Ovary (tissue), 9 donors: Measurements from ENCODE around the gene RAC3. TPM values are rescaled to one million over a fixed set of nuclear protein-coding genes. Genes with fewer than 3 reads are reported as not detected.

Experiments used
- DNase-seq, 5 donors: peaks; one replicate each; pipeline ENCODE4 v3.0.0-alpha.2; 2019 to 2020
- H3K27ac ChIP-seq, 2 donors: fragments of 200-600 bp; one replicate each; pipeline versions ENCODE4 v1.5.1 to v1.8.0; 2019 to 2022
- H3K27me3 ChIP-seq: fragments of 200-600 bp; one replicate; pipeline ENCODE4 v1.8.0; 2022
- H3K36me3 ChIP-seq: fragments of 200-600 bp; sonication (generic); one replicate; pipeline ENCODE4 v1.5.1; 2019
- H3K4me1 ChIP-seq: one replicate; pipeline ENCODE4 v1.8.1; 2013; ENCODE audit warnings: mild to moderate bottlenecking, moderate library complexity; ENCODE audit not compliant: insufficient read depth
- H3K4me3 ChIP-seq: fragments of 200-600 bp; sonication (generic); one replicate; pipeline ENCODE4 v1.5.1; 2017
- H3K9me3 ChIP-seq, 2 donors: fragments of 200-600 bp in 1 of 2; sonication (generic) in 1 of 2; one replicate each; pipeline versions ENCODE4 v1.5.1 to v1.8.1; 2013 to 2019; ENCODE audit warnings: mild to moderate bottlenecking in 1 of 2, moderate library complexity in 1 of 2
- CTCF ChIP-seq, 3 donors: fragments of 450-650 bp in 2 of 3; fragments of 200-600 bp in 1 of 3; IDR thresholded peaks; one replicate each; pipeline versions ENCODE4 v1.5.1 to v1.8.0; 2016 to 2022; ENCODE audit warnings: antibody characterized with exemption in 3 of 3, mild to moderate bottlenecking in 1 of 3
- EP300 ChIP-seq: sonication (generic); formaldehyde crosslinking; IDR thresholded peaks from one replicate; pipeline ENCODE4 v1.6.1; 2017; ENCODE audit warnings: antibody characterized with exemption
- POLR2A ChIP-seq: fragments of 450-650 bp; IDR thresholded peaks from one replicate; pipeline ENCODE4 v1.6.1; 2017; ENCODE audit warnings: antibody characterized with exemption, mild to moderate bottlenecking, moderate library complexity
- WGBS, 3 donors: extraction: QIAGEN DNeasy Blood & Tissue Kit in 1 of 3; methylation state at CpG; one replicate each; pipeline versions ENCODE4 v1.1.5 to v1.1.7; 2013 to 2017; 5-methylcytosine and 5-hydroxymethylcytosine counted together
- intact Hi-C, 4 donors: fragments of 100-400 bp; cut with DNase I; formaldehyde crosslinking; loops; one replicate each; pipeline versions ENCODE4 v1.11.0 to v1.15.1; 2022 to 2023
- polyA plus RNA-seq, 2 donors: library from polyadenylated mRNA; stranded (reverse); fragments of 200-250 nt in 1 of 2; fragments of 350-450 nt in 1 of 2; fragmentation: Illumina TruSeq in 1 of 2; extraction: RNeasy Lipid Tissue Mini Kit (QIAGEN cat#74804) in 1 of 2; gene quantifications; one replicate each; pipeline ENCODE4 v1.2.3, GENCODE V29; 2013 to 2014
- total RNA-seq, 7 donors: library from RNA; depleted of rRNA in 2 of 7; stranded (reverse); fragments of >200 nt in 2 of 7; fragmentation: NEBNext Ultra II Directional in 3 of 7; extraction: Animal tissue kit (Norgen Biotek cat#: 25700) in 3 of 7; gene quantifications; one replicate each; pipeline versions ENCODE4 v1.1.0 to v1.2.4, GENCODE V29; 2016 to 2023
- donor health status: DM: no; HTN: no; CAD: no; lungs with moderate emphysema.
- donor health status: DM: no; HTN: no; CAD: no.
- donor health status: Bipolar disorder and iron deficiency.
- donor health status: DM: yes; HTN: yes; CAD: no.
- donor health status: DM: no; HTN: no; CAD: no.
- donor health status: DM: yes; HTN: yes; CAD: no.

Gene RAC3
- total and polyA plus RNA-seq, 9 donors = 0.40 to 7.8 (median 3.3) TPM

GRCh38 chr17:82048571-82048971 is 17.1 kb downstream of the RAC3 start:
- intact Hi-C loops = no loop called here
- H3K27me3 ChIP-seq = no peaks in the 10 kb centered on the region

GRCh38 chr17:82049106-82049505 is 17.6 kb downstream of the RAC3 start:
- 80 to 89% (median 87%) methylated on average over 6 to 8 of the region's 8 CpGs for WGBS, 3 donors
- intact Hi-C loops = no loop called here
- H3K36me3 ChIP-seq = no peaks in the 10 kb centered on the region
- no peak overlapping the region for H3K4me3 ChIP-seq
- H3K9me3 ChIP-seq = no peaks in the 10 kb centered on the region
- no peaks in the 10 kb centered on the region for H3K27me3 ChIP-seq
- peaks cover 9% of the 10 kb centered on the region for H3K4me1 ChIP-seq
- TF ChIP-seq EP300 (no peak), POLR2A (no peak), CTCF (IDR thresholded peaks at IDR 0.05) (no peak)
- no peak overlapping the region for H3K27ac ChIP-seq
- DNase-seq = no peak

More at GRCh38 chr17:82048571-82048971, 17.1 kb downstream of the RAC3 start:
- no peak for DNase-seq
- H3K36me3 ChIP-seq = no peaks in the 10 kb centered on the region
- WGBS, 3 donors = 78 to 82% (median 79%) methylated on average over 20 of the region's 20 CpGs
- no peak overlapping the region for H3K27ac ChIP-seq
- no peak overlapping the region for H3K4me3 ChIP-seq
- TF ChIP-seq EP300 (no peak), CTCF (IDR thresholded peaks at IDR 0.05) (no peak), POLR2A (no peak)
- no peaks in the 10 kb centered on the region for H3K9me3 ChIP-seq
- H3K4me1 ChIP-seq = peaks cover 9% of the 10 kb centered on the region

GRCh38 chr17:82049521-82049971 is 18.1 kb downstream of the RAC3 start:
- TF ChIP-seq EP300 = no peak
- TF ChIP-seq CTCF (IDR thresholded peaks at IDR 0.05) = no peak
- TF ChIP-seq POLR2A = no peak
- intact Hi-C loops = no loop called here
- no peaks in the 10 kb centered on the region for H3K27me3 ChIP-seq
- DNase-seq = peak in 2 of 5 donors; percentile 8 to 23
- no peak overlapping the region for H3K4me3 ChIP-seq
- whole genome bisulfite sequencing, 3 donors = 80 to 92% (median 92%) methylated on average over 3 to 16 of the region's 16 CpGs
- H3K4me1 ChIP-seq = peaks cover 9% of the 10 kb centered on the region
- H3K9me3 ChIP-seq = no peaks in the 10 kb centered on the region
- no peaks in the 10 kb centered on the region for H3K36me3 ChIP-seq
- H3K27ac ChIP-seq = no peak overlapping the region

- intact Hi-C loops = loop anchor here in 1 of 4 donors (10.0 kb wide), 1 partner anchor 55 kb away; no protein-coding TSS in a partner anchor
- Histone ChIP-seq H3K9me3 (no peaks in the 10 kb centered on the region), H3K4me1 (peaks cover 9% of the 10 kb centered on the region), H3K4me3 (peak overlapping the region; percentile 59), H3K36me3 (no peaks in the 10 kb centered on the region), H3K27ac (peak overlapping the region in 1 of 2 donors; percentile 75), H3K27me3 (no peaks in the 10 kb centered on the region)
- WGBS, 3 donors = 82 to 89% (median 84%) methylated on average over 25 to 28 of the region's 28 CpGs
- TF ChIP-seq POLR2A (no peak), EP300 (no peak), CTCF (IDR thresholded peaks at IDR 0.05) (no peak)
- DNase-seq = peak in 2 of 5 donors; percentile 13 to 37
These were observed 18.8 kb downstream of the RAC3 start for GRCh38 chr17:82050152-82050760.
